Measurements from ENCODE around the gene SDCCAG8. TPM values are rescaled to one million over a fixed set of nuclear protein-coding genes. Genes with fewer than 3 reads are reported as not detected.

Gene SDCCAG8
- polyA plus RNA-seq, 3 donors: 33.2 to 34.4 (median 33.4) TPM

DNA sequence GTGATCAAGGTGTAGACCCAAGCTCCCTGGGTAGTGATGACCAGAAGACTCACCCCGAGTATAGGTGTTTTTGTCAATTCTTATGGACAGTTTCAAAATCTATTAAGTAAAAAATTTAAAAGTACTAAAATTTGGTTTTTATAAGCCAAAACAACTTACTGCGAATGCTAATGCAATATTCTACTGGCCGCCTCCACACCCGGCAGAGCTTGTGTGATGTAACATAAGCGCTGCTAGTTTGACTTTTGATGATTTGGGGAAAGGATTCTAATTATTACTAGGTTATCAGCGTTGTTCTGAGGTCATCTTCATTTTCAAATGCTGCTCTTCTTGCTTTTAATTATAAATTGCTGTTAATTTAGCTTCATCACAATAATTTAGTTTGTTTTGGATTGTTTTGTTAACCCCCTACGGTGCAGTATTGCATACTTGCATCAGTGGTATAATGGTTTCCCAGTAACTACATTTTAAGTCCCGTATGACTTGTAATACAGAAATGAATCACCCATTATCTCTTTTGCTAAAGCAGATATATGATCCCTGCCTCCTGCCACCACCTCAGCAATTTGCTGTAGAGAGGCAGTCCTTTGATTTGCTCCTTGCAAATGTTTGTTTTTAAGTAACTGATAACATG is 178.0 kb downstream of the SDCCAG8 start:
- no peak overlapping the region for H2AFZ ChIP-seq (ENCODE audit: insufficient read depth, low read depth, low read length, poor library complexity, severe bottlenecking)
- peaks cover 1 to 18% of the 10 kb centered on the region in 2 donors for H3K36me3 ChIP-seq (replicated peaks in 1 of 2; ENCODE audit: control insufficient read depth in 1 of 2, insufficient read depth in 2 of 2, low read length in 2 of 2)
- H3K27me3 Mint-ChIP-seq (ENCODE audit: low read depth in 3 of 3): no peaks in the 10 kb centered on the region
- H3K79me2 ChIP-seq (ENCODE audit: insufficient read depth, low read length): no peaks in the 10 kb centered on the region
- peaks cover 20 to 33% of the 10 kb centered on the region in 2 donors for H3K36me3 Mint-ChIP-seq
- H3K9me3 ChIP-seq (replicated peaks in 1 of 2; ENCODE audit: control insufficient read depth in 1 of 2, insufficient read depth in 1 of 2, low read length in 2 of 2): no peaks in the 10 kb centered on the region
- intact Hi-C loops (cut with micrococcal nuclease): no loop called here
- H3K4me3 ChIP-seq (replicated peaks in 1 of 3; ENCODE audit: low read depth in 2 of 3, low read length in 3 of 3): no peak overlapping the region
- no peak for DNase-seq
- peaks cover 17% of the 10 kb centered on the region for H3K4me1 Mint-ChIP-seq
- peaks cover 0 to 5% (median 0%) of the 10 kb centered on the region in 7 donors for H3K9me3 Mint-ChIP-seq
- TF ChIP-seq, protein P1, sequence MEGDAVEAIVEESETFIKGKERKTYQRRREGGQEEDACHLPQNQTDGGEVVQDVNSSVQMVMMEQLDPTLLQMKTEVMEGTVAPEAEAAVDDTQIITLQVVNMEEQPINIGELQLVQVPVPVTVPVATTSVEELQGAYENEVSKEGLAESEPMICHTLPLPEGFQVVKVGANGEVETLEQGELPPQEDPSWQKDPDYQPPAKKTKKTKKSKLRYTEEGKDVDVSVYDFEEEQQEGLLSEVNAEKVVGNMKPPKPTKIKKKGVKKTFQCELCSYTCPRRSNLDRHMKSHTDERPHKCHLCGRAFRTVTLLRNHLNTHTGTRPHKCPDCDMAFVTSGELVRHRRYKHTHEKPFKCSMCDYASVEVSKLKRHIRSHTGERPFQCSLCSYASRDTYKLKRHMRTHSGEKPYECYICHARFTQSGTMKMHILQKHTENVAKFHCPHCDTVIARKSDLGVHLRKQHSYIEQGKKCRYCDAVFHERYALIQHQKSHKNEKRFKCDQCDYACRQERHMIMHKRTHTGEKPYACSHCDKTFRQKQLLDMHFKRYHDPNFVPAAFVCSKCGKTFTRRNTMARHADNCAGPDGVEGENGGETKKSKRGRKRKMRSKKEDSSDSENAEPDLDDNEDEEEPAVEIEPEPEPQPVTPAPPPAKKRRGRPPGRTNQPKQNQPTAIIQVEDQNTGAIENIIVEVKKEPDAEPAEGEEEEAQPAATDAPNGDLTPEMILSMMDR (IDR thresholded peaks at IDR 0.05): no peak
- WGBS (ENCODE audit: insufficient coverage): no CpG with 5 or more reads among the region's 8 CpGs
- H3K4me3 Mint-ChIP-seq: no peak overlapping the region
- no peak overlapping the region for H3K9ac ChIP-seq (ENCODE audit: insufficient read depth, low read length, poor library complexity, severe bottlenecking)
- H3K27me3 ChIP-seq (ENCODE audit: control insufficient read depth in 2 of 2, insufficient read depth in 2 of 2, low read length in 2 of 2): no peaks in the 10 kb centered on the region
- no peak overlapping the region for H3K27ac ChIP-seq (ENCODE audit: low read depth in 1 of 2, low read length in 2 of 2)
- no peak overlapping the region for H3K4me2 ChIP-seq (replicated peaks; ENCODE audit: extremely low read depth, low read length, poor library complexity, severe bottlenecking)
- H4K20me1 ChIP-seq (ENCODE audit: insufficient read depth, low read length): no peaks in the 10 kb centered on the region
- H3K4me1 ChIP-seq (ENCODE audit: control insufficient read depth in 1 of 2, insufficient read depth in 2 of 2, low read length in 2 of 2): peaks cover 7 to 9% of the 10 kb centered on the region in 2 donors
- H3K27ac Mint-ChIP-seq: peak overlapping the region in 1 of 7 donors; percentile 11

DNA sequence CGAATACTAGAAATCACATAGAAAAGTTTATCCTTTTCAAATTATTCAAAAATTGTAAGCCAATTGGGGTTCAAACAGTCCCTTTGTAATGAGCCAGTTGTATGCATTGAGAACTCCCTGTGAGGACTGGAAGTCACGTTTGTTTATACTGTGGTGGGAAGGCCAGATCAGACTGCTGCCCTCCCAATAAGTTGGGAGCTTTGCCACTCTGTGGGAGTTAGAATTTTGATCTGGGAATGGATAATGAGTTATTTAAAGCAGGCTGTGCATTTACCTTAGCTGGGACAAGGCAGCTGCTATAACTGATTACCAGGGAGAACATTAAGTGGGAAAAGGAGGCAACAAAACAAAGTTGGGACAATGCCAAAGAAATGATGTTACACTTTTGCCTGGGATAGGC is 178.8 kb downstream of the SDCCAG8 start:
- TF ChIP-seq, protein P1 (IDR thresholded peaks at IDR 0.05): no peak
- intact Hi-C loops (cut with micrococcal nuclease): no loop called here
- Mint-ChIP-seq H3K27me3 (ENCODE audit: low read depth in 3 of 3) (no peaks in the 10 kb centered on the region), H3K36me3 (peaks cover 19 to 34% of the 10 kb centered on the region in 2 donors), H3K27ac (no peak overlapping the region), H3K4me1 (peaks cover 17% of the 10 kb centered on the region), H3K9me3 (peaks cover 0 to 5% (median 0%) of the 10 kb centered on the region in 7 donors), H3K4me3 (no peak overlapping the region)
- DNase-seq: no peak
- Histone ChIP-seq H3K27me3 (ENCODE audit: control insufficient read depth in 2 of 2, insufficient read depth in 2 of 2, low read length in 2 of 2) (no peaks in the 10 kb centered on the region), H3K4me1 (ENCODE audit: control insufficient read depth in 1 of 2, insufficient read depth in 2 of 2, low read length in 2 of 2) (peaks cover 7 to 9% of the 10 kb centered on the region in 2 donors), H4K20me1 (ENCODE audit: insufficient read depth, low read length) (no peaks in the 10 kb centered on the region), H3K36me3 (replicated peaks in 1 of 2; ENCODE audit: control insufficient read depth in 1 of 2, insufficient read depth in 2 of 2, low read length in 2 of 2) (peaks cover 0 to 11% of the 10 kb centered on the region in 2 donors), H3K9me3 (replicated peaks in 1 of 2; ENCODE audit: control insufficient read depth in 1 of 2, insufficient read depth in 1 of 2, low read length in 2 of 2) (no peaks in the 10 kb centered on the region), H2AFZ (ENCODE audit: insufficient read depth, low read depth, low read length, poor library complexity, severe bottlenecking) (no peak overlapping the region), H3K4me2 (replicated peaks; ENCODE audit: extremely low read depth, low read length, poor library complexity, severe bottlenecking) (no peak overlapping the region), H3K9ac (ENCODE audit: insufficient read depth, low read length, poor library complexity, severe bottlenecking) (no peak overlapping the region), H3K27ac (ENCODE audit: low read depth in 1 of 2, low read length in 2 of 2) (no peak overlapping the region), H3K4me3 (replicated peaks in 1 of 3; ENCODE audit: low read depth in 2 of 3, low read length in 3 of 3) (no peak overlapping the region), H3K79me2 (ENCODE audit: insufficient read depth, low read length) (no peaks in the 10 kb centered on the region)
- 78% methylated on average over 1 of the region's 2 CpGs for WGBS (ENCODE audit: insufficient coverage)

All from CD14-positive monocyte (primary cell).